Mesothelial cell of epicardium (in vitro differentiated cells): ENCODE data around the gene ARHGAP23. TPM values are rescaled to one million over a fixed set of nuclear protein-coding genes. Genes with fewer than 3 reads are reported as not detected.

Experiments
- DNase-seq, 2 experiments: peaks; one replicate each; pipeline ENCODE4 v3.0.0; 2021; ENCODE audit warnings: low spot score in 2 of 2; ENCODE audit not compliant: unreplicated experiment in 2 of 2
- H3K27ac Mint-ChIP-seq: 2 replicates; pipeline ENCODE4 v1.8.0; 2021; ENCODE audit warnings: mixed read lengths
- H3K27me3 Mint-ChIP-seq: 2 replicates; pipeline ENCODE4 v1.8.0; 2021; ENCODE audit warnings: low read depth, mixed read lengths
- H3K36me3 Mint-ChIP-seq: 2 replicates; pipeline ENCODE4 v1.8.0; 2021; ENCODE audit warnings: mixed read lengths
- H3K4me1 Mint-ChIP-seq: 2 replicates; pipeline ENCODE4 v1.8.0; 2021; ENCODE audit warnings: mixed read lengths
- H3K4me3 Mint-ChIP-seq: 2 replicates; pipeline ENCODE4 v1.8.0; 2021; ENCODE audit warnings: mild to moderate bottlenecking, moderate library complexity, mixed read lengths
- H3K9me3 Mint-ChIP-seq: 2 replicates; pipeline ENCODE4 v1.8.0; 2021; ENCODE audit warnings: mixed read lengths
- CTCF ChIP-seq: fragments of 200-600 bp; sonication (generic); IDR thresholded peaks from one replicate; pipeline ENCODE4 v1.5.0; 2021; ENCODE audit warnings: antibody characterized with exemption; ENCODE audit not compliant: unreplicated experiment
- total RNA-seq: library from RNA; stranded (reverse); gene quantifications from 3 replicates; pipeline ENCODE4 v1.2.1, GENCODE V29; 2021

Gene ARHGAP23
- total RNA-seq, 1 donor from 2014 or later: 89.1 TPM

GRCh38 chr17:38550661-38551060 lies 122.4 kb downstream of the ARHGAP23 start:
- H3K4me3 Mint-ChIP-seq: no peak overlapping the region
- no peaks in the 10 kb centered on the region for H3K9me3 Mint-ChIP-seq
- DNase-seq: no peak
- peaks cover 7% of the 10 kb centered on the region for H3K36me3 Mint-ChIP-seq
- H3K4me1 Mint-ChIP-seq: no peaks in the 10 kb centered on the region
- no peak overlapping the region for H3K27ac Mint-ChIP-seq
- TF ChIP-seq CTCF: no peak
- peaks cover 2% of the 10 kb centered on the region for H3K27me3 Mint-ChIP-seq

GRCh38 chr17:38551121-38551520 lies 122.9 kb downstream of the ARHGAP23 start:
- peaks cover 7% of the 10 kb centered on the region for H3K36me3 Mint-ChIP-seq
- no peaks in the 10 kb centered on the region for H3K4me1 Mint-ChIP-seq
- H3K27me3 Mint-ChIP-seq: peaks cover 2% of the 10 kb centered on the region
- H3K9me3 Mint-ChIP-seq: no peaks in the 10 kb centered on the region
- H3K27ac Mint-ChIP-seq: no peak overlapping the region
- TF ChIP-seq CTCF: no peak
- DNase-seq: no peak
- H3K4me3 Mint-ChIP-seq: no peak overlapping the region

GRCh38 chr17:38552343-38552742 lies 124.1 kb downstream of the ARHGAP23 start:
- Mint-ChIP-seq H3K4me3 (no peak overlapping the region), H3K27ac (no peak overlapping the region), H3K36me3 (peaks cover 5% of the 10 kb centered on the region), H3K9me3 (no peaks in the 10 kb centered on the region), H3K4me1 (no peaks in the 10 kb centered on the region), H3K27me3 (no peaks in the 10 kb centered on the region)
- no peak for DNase-seq
- no peak for TF ChIP-seq CTCF

- no peak for DNase-seq
- no peak overlapping the region for H3K4me3 Mint-ChIP-seq
- no peak for TF ChIP-seq CTCF
- peaks cover 15% of the 10 kb centered on the region for H3K27me3 Mint-ChIP-seq
- H3K9me3 Mint-ChIP-seq: no peaks in the 10 kb centered on the region
- H3K4me1 Mint-ChIP-seq: peaks cover 19% of the 10 kb centered on the region
- H3K36me3 Mint-ChIP-seq: peaks cover 5% of the 10 kb centered on the region
- H3K27ac Mint-ChIP-seq: no peak overlapping the region
Measured at GRCh38 chr17:38554430-38555350, 126.4 kb downstream of the ARHGAP23 start.

- no peak for DNase-seq
- Mint-ChIP-seq H3K36me3 (peaks cover 4% of the 10 kb centered on the region), H3K27ac (no peak overlapping the region), H3K4me3 (no peak overlapping the region), H3K9me3 (no peaks in the 10 kb centered on the region), H3K27me3 (peaks cover 30% of the 10 kb centered on the region), H3K4me1 (peaks cover 24% of the 10 kb centered on the region)
- no peak for TF ChIP-seq CTCF
Measured at GRCh38 chr17:38556239-38556638, 128.0 kb downstream of the ARHGAP23 start.
